Activated CD4-positive, alpha-beta T cell treated with anti-CD3 and anti-CD28 coated beads for 24 hours (primary cell): ENCODE measurements around the gene PXMP4.

Experiments used
- DNase-seq, 2 donors: peaks; one replicate each; pipeline ENCODE4 v3.0.0-alpha.2; 2020; ENCODE audit warnings: low read depth in 2 of 2

PXMP4 gene

GRCh38 chr20:33684533-33685327 lies 35.4 kb downstream of the PXMP4 start:
- DNase-seq = no peak

- DNase-seq = no peak
These were observed 38.3 kb downstream of the PXMP4 start for GRCh38 chr20:33681728-33682353.

GRCh38 chr20:33681288-33681687 lies 38.8 kb downstream of the PXMP4 start:
- DNase-seq = no peak

GRCh38 chr20:33680686-33681085 lies 39.4 kb downstream of the PXMP4 start:
- DNase-seq = no peak

GRCh38 chr20:33679758-33680485 lies 40.2 kb downstream of the PXMP4 start:
- DNase-seq = no peak

- no peak for DNase-seq
These were observed 42.0 kb downstream of the PXMP4 start for GRCh38 chr20:33677991-33678702.

GRCh38 chr20:33676652-33677645 lies 43.2 kb downstream of the PXMP4 start:
- no peak for DNase-seq

- DNase-seq = no peak
These were observed 44.0 kb downstream of the PXMP4 start for GRCh38 chr20:33676121-33676520.

GRCh38 chr20:33675136-33675959 lies 44.8 kb downstream of the PXMP4 start:
- no peak for DNase-seq

GRCh38 chr20:33674294-33675135 lies 45.6 kb downstream of the PXMP4 start, which contains the start of gene NECAB3:
Gene NECAB3 (minus strand): TSS chr20:33674428. CDS start chr20:33674352, 76 bp downstream.
- peak in 1 of 2 donors; percentile 56 for DNase-seq

GRCh38 chr20:33673410-33674293 lies 46.5 kb downstream of the PXMP4 start:
- no peak for DNase-seq

- DNase-seq = no peak
These were observed 47.0 kb downstream of the PXMP4 start for GRCh38 chr20:33673114-33673409.

GRCh38 chr20:33672426-33673113 lies 47.5 kb downstream of the PXMP4 start:
- DNase-seq = no peak

- DNase-seq = no peak
These were observed 48.4 kb downstream of the PXMP4 start for GRCh38 chr20:33671573-33672288.

GRCh38 chr20:33670715-33671499 lies 49.2 kb downstream of the PXMP4 start:
- DNase-seq = no peak
